Measurements from ENCODE around the gene SLC6A18. TPM values are rescaled to one million over a fixed set of nuclear protein-coding genes. Genes with fewer than 3 reads are reported as not detected.

SLC6A18 gene
- total RNA-seq, 4 donors from 2014 or later = not detected

DNA sequence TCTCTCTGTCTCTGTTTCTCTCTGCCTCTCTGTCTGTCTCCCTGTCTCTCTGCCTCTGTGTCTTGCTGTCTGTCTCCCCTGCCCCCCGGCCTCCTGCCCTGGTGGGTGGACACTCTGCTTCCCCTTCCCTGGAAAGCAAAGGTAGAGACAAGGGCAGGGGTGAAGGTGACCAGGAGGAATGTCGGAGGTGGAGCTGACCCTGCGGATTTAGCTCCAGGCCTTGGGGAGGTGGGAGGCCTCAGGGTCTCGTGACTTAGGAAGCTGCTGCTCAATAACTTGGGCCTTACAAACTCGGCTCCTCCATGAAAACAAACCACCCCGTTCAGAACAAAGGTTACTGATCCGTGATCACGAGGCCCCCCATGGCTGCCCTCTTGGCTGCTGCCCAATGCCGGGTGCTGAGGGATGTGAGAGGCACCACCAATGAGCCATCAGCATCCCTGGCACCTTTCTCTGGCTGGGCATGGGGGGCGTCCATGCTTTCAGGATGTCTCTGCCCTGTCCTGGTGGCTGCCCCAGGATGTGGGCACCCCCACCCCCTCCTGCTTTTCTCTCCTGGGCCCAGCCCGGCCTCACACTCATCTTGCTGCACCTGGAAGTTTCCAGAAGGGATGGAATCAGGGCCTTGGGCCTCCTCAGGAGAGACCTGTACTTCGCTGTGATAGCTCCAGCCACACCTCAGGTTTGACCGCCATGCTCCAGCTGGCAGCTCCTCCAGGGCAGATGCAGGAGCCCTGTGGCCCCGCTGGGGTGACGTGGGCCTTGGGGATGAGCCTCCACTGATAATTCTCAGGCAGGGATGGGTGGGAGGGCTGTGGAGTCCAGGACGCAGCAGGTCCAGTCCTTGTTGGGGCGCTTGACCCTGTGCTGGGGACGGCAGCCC, 38.6 kb upstream of the SLC6A18 start:
- DNase-seq = peak in 1 of 2 donors; percentile 19
- H3K9me3 ChIP-seq = no peaks in the 10 kb centered on the region
- WGBS, 2 donors = 38 to 65% methylated on average over 10 to 16 of the region's 18 CpGs
- H3K4me1 ChIP-seq = peaks cover 0 to 6% of the 10 kb centered on the region in 2 donors
- TF ChIP-seq POLR2A (IDR thresholded peaks at IDR 0.05) (no peak), CTCF (IDR thresholded peaks at IDR 0.05) (no peak)
- no peak overlapping the region for H3K4me3 ChIP-seq (replicated peaks in 1 of 3)
- no peaks in the 10 kb centered on the region for H3K36me3 ChIP-seq
- intact Hi-C loops (cut with DNase I) = no loop called here
- no peaks in the 10 kb centered on the region for H3K27me3 ChIP-seq
- no peak overlapping the region for H3K27ac ChIP-seq

GRCh38 chr5:1187234-1187949, 37.8 kb upstream of the SLC6A18 start:
- no peaks in the 10 kb centered on the region for H3K27me3 ChIP-seq
- H3K9me3 ChIP-seq = no peaks in the 10 kb centered on the region
- no peak overlapping the region for H3K4me3 ChIP-seq (replicated peaks in 1 of 3)
- intact Hi-C loops (cut with DNase I) = no loop called here
- DNase-seq = no peak
- TF ChIP-seq CTCF (IDR thresholded peaks at IDR 0.05) (no peak), POLR2A (IDR thresholded peaks at IDR 0.05) (no peak)
- no peak overlapping the region for H3K27ac ChIP-seq
- WGBS, 2 donors = 90 to 91% methylated on average over 5 to 6 of the region's 18 CpGs
- H3K4me1 ChIP-seq = peaks cover 0 to 6% of the 10 kb centered on the region in 2 donors
- no peaks in the 10 kb centered on the region for H3K36me3 ChIP-seq

DNA sequence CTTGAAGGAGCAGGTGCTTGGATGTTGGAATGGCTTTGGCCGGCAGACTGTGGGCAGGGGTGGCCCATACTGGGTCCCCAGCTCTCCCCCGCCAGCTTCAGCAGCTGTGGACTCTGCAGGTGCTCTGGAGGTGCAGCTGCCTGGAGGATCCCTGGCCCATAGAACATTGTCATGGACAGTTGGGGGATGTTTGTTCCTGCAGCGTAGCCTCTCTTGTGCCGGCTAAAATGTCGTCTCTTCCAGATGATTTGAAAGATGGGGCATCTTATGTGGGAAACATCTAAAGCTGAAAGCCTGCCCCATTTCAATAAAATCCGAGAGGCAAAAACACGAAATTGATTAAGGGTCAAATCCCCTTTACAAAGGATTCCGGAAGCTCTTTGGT, 37.2 kb upstream of the SLC6A18 start:
- H3K4me3 ChIP-seq (replicated peaks in 1 of 3) = no peak overlapping the region
- H3K9me3 ChIP-seq = no peaks in the 10 kb centered on the region
- no peaks in the 10 kb centered on the region for H3K27me3 ChIP-seq
- peaks cover 0 to 6% of the 10 kb centered on the region in 2 donors for H3K4me1 ChIP-seq
- WGBS, 2 donors = 92% methylated on average over 7 to 8 of the region's 8 CpGs
- no peak for TF ChIP-seq CTCF (IDR thresholded peaks at IDR 0.05)
- TF ChIP-seq POLR2A (IDR thresholded peaks at IDR 0.05) = no peak
- no peak overlapping the region for H3K27ac ChIP-seq
- no peaks in the 10 kb centered on the region for H3K36me3 ChIP-seq
- DNase-seq = no peak
- intact Hi-C loops (cut with DNase I) = no loop called here

- H3K4me1 ChIP-seq = peaks cover 0 to 6% of the 10 kb centered on the region in 2 donors
- intact Hi-C loops (cut with DNase I) = no loop called here
- H3K27ac ChIP-seq = no peak overlapping the region
- no peak for DNase-seq
- no peaks in the 10 kb centered on the region for H3K9me3 ChIP-seq
- no peak overlapping the region for H3K4me3 ChIP-seq (replicated peaks in 1 of 3)
- no peaks in the 10 kb centered on the region for H3K27me3 ChIP-seq
- 56 to 59% methylated on average over 6 of the region's 6 CpGs for WGBS, 2 donors
- H3K36me3 ChIP-seq = no peaks in the 10 kb centered on the region
- TF ChIP-seq POLR2A (IDR thresholded peaks at IDR 0.05) (no peak), CTCF (IDR thresholded peaks at IDR 0.05) (no peak)
These were observed 36.7 kb upstream of the SLC6A18 start for GRCh38 chr5:1188464-1188863.

GRCh38 chr5:1189269-1189668, 35.9 kb upstream of the SLC6A18 start:
- DNase-seq = no peak
- peaks cover 0 to 6% of the 10 kb centered on the region in 2 donors for H3K4me1 ChIP-seq
- WGBS, 2 donors = 88% methylated on average over 10 of the region's 10 CpGs
- no peak overlapping the region for H3K27ac ChIP-seq
- H3K9me3 ChIP-seq = no peaks in the 10 kb centered on the region
- intact Hi-C loops (cut with DNase I) = no loop called here
- H3K4me3 ChIP-seq (replicated peaks in 1 of 3) = no peak overlapping the region
- no peak for TF ChIP-seq POLR2A (IDR thresholded peaks at IDR 0.05)
- no peak for TF ChIP-seq CTCF (IDR thresholded peaks at IDR 0.05)
- no peaks in the 10 kb centered on the region for H3K36me3 ChIP-seq
- no peaks in the 10 kb centered on the region for H3K27me3 ChIP-seq

All from thyroid gland (tissue), 4 donors.